GM23338 (cell line): ENCODE measurements around the gene CBX8. TPM values are rescaled to one million over a fixed set of nuclear protein-coding genes. Genes with fewer than 3 reads are reported as not detected.
"Not testable (repeated sequence)": the region's sequence is repeated elsewhere in the genome, so short reads cannot be mapped to it uniquely, and the experiment has no call there.

Experiments
- ATAC-seq: fragments of 200-7000 bp; cut with Tn5 transposase; 3 replicates; pipeline ENCODE4 v1.9.1; 2020
- DNase-seq: peaks from one replicate; pipeline ENCODE4 v3.0.0-alpha.2; 2015; ENCODE audit warnings: low spot score
- H2AFZ ChIP-seq: fragments of 200-600 bp; sonication (generic); 2 replicates; pipeline ENCODE4 v1.8.0; 2016; ENCODE audit warnings: antibody characterized with exemption, mild to moderate bottlenecking, moderate library complexity
- H3F3A ChIP-seq: fragments of 200-600 bp; sonication (generic); replicated peaks from 2 replicates; pipeline ENCODE4 v1.8.0; 2017; ENCODE audit warnings: antibody characterized with exemption, mixed run types, low read depth
- H3K27ac ChIP-seq: fragments of 200-600 bp; sonication (generic); 2 replicates; pipeline ENCODE4 v1.6.1; 2016; ENCODE audit warnings: low read depth
- H3K27me3 ChIP-seq: fragments of 200-600 bp; sonication (generic); 2 replicates; pipeline ENCODE4 v1.8.0; 2016; ENCODE audit warnings: mild to moderate bottlenecking, mixed run types, moderate library complexity; ENCODE audit not compliant: insufficient read depth
- H3K36me3 ChIP-seq: fragments of 200-600 bp; sonication (generic); 2 replicates; pipeline ENCODE4 v1.8.0; 2016; ENCODE audit warnings: mild to moderate bottlenecking; ENCODE audit not compliant: insufficient read depth
- H3K4me1 ChIP-seq: fragments of 200-600 bp; sonication (generic); 2 replicates; pipeline ENCODE4 v1.8.0; 2016; ENCODE audit warnings: mild to moderate bottlenecking, moderate library complexity; ENCODE audit not compliant: insufficient read depth
- H3K4me2 ChIP-seq: fragments of 200-600 bp; sonication (generic); 2 replicates; pipeline ENCODE4 v1.7.1; 2017; ENCODE audit warnings: mixed run types
- H3K4me3 ChIP-seq: fragments of 200-600 bp; sonication (generic); 2 replicates; pipeline ENCODE4 v1.6.1; 2016; ENCODE audit warnings: mixed run types
- H3K79me2 ChIP-seq: fragments of 200-600 bp; sonication (generic); replicated peaks from 2 replicates; pipeline ENCODE4 v1.8.0; 2017; ENCODE audit warnings: mild to moderate bottlenecking; ENCODE audit not compliant: insufficient read depth
- H3K9me2 ChIP-seq: fragments of 200-600 bp; sonication (generic); 2 replicates; pipeline ENCODE4 v1.8.0; 2017; ENCODE audit not compliant: insufficient read depth
- H4K20me1 ChIP-seq: fragments of 200-600 bp; sonication (generic); replicated peaks from 2 replicates; pipeline ENCODE4 v1.8.0; 2017; ENCODE audit warnings: mild to moderate bottlenecking; ENCODE audit not compliant: insufficient read depth
- H3K27ac Mint-ChIP-seq: 2 replicates; pipeline ENCODE4 v1.8.0; 2020; ENCODE audit warnings: inconsistent platforms, mild to moderate bottlenecking, moderate library complexity, mixed read lengths
- H3K27me3 Mint-ChIP-seq: 3 replicates; pipeline ENCODE4 v1.8.0; 2022; ENCODE audit warnings: low read depth, mild to moderate bottlenecking, moderate library complexity, mixed read lengths, inconsistent platforms; ENCODE audit not compliant: insufficient read depth, poor library complexity
- H3K36me3 Mint-ChIP-seq: 3 replicates; pipeline ENCODE4 v1.8.0; 2021; ENCODE audit warnings: low read depth, mild to moderate bottlenecking, inconsistent platforms, moderate library complexity, mixed read lengths
- H3K4me1 Mint-ChIP-seq: 3 replicates; pipeline ENCODE4 v1.8.0; 2020; ENCODE audit warnings: mild to moderate bottlenecking, inconsistent platforms, mixed read lengths
- H3K4me3 Mint-ChIP-seq: 3 replicates; pipeline ENCODE4 v1.8.0; 2021; ENCODE audit warnings: moderate library complexity, mild to moderate bottlenecking, inconsistent platforms, mixed read lengths
- H3K9me3 Mint-ChIP-seq: 3 replicates; pipeline ENCODE4 v1.8.0; 2020; ENCODE audit warnings: moderate library complexity, mild to moderate bottlenecking, inconsistent platforms, mixed read lengths
- CREB1 ChIP-seq: fragments of 250-450 bp; sonication (Bioruptor Pico); IDR thresholded peaks from 2 replicates; pipeline ENCODE4 v1.5.0; 2020; ENCODE audit warnings: low read depth, mild to moderate bottlenecking, moderate library complexity
- EZH2 ChIP-seq: fragments of 200-600 bp; sonication (generic); IDR thresholded peaks from one replicate; pipeline ENCODE4 v1.8.0; 2017; ENCODE audit warnings: antibody characterized with exemption, mild to moderate bottlenecking, low read depth; ENCODE audit not compliant: unreplicated experiment
- EZH2phosphoT487 ChIP-seq: fragments of 200-600 bp; sonication (generic); IDR thresholded peaks from one replicate; pipeline ENCODE4 v1.8.1; 2018; ENCODE audit warnings: antibody characterized with exemption; ENCODE audit not compliant: unreplicated experiment
- POLR2AphosphoS5 ChIP-seq: IDR thresholded peaks from 2 replicates; pipeline ENCODE4 v1.6.1; 2016; ENCODE audit warnings: antibody characterized with exemption, low read depth
- STAT1 ChIP-seq: IDR thresholded peaks from one replicate; pipeline ENCODE4 v1.6.1; 2016; ENCODE audit warnings: antibody characterized with exemption; ENCODE audit not compliant: unreplicated experiment
- ZNF114 ChIP-seq: fragments of 250-450 bp; sonication (Bioruptor Pico); IDR thresholded peaks from 2 replicates; pipeline ENCODE4 v1.5.0; 2020; ENCODE audit warnings: mild to moderate bottlenecking, moderate library complexity
- polyA plus RNA-seq: library from polyadenylated mRNA; unstranded; fragments of >200 nt; fragmentation: Nextera tagmentation; extraction: Ambion mirVana; gene quantifications from 2 replicates; pipeline ENCODE4 v1.2.1, GENCODE V29; 2016
- total RNA-seq: library from RNA; depleted of rRNA; stranded (reverse); fragments of >200 nt; shearing (Covaris generic); gene quantifications from 2 replicates; pipeline ENCODE4 v1.2.3, GENCODE V29; 2014
- TF ChIP-seq, protein P1 (sequence below), 2 experiments: fragments of 200-600 bp in 1 of 2; sonication (generic) in 1 of 2; conservative IDR thresholded peaks; 2 replicates each; pipeline versions ENCODE4 v1.5.1 to v1.6.1; 2016 to 2017; ENCODE audit warnings: antibody characterized with exemption in 2 of 2, low read depth in 2 of 2, mild to moderate bottlenecking in 2 of 2, moderate library complexity in 1 of 2
- TF ChIP-seq, protein P2 (sequence below): IDR thresholded peaks from one replicate; pipeline ENCODE4 v1.6.1; 2018; ENCODE audit warnings: antibody characterized with exemption; ENCODE audit not compliant: unreplicated experiment
- TF ChIP-seq, protein P3 (sequence below): IDR thresholded peaks from 2 replicates; pipeline ENCODE4 v1.6.1; 2016; ENCODE audit warnings: antibody characterized with exemption

The CBX8 gene
- total and polyA plus RNA-seq, 2 experiments from 2014 or later, result 1.0 to 1.3 TPM

DNA sequence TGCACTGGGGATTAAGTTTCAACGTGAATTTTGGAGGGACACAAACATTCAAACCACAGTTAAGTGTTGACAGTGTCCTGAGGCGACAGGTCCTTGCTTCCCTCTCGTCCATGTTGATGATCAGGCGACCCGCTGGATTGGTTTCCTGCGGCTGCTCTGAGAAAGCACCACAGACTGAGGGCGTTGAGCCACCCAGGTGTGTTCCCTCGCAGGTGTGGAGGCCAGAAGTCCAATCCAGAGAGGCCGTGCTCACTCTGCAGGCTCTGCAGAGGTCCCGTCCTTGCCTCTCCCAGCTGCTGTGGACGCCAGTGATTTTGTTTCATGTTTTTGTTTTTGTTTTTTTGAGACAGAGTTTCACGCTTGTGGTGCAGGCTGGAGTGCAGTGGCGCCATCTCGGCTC lies 41.3 kb downstream of the CBX8 start (continued):
- TF ChIP-seq, protein P1, sequence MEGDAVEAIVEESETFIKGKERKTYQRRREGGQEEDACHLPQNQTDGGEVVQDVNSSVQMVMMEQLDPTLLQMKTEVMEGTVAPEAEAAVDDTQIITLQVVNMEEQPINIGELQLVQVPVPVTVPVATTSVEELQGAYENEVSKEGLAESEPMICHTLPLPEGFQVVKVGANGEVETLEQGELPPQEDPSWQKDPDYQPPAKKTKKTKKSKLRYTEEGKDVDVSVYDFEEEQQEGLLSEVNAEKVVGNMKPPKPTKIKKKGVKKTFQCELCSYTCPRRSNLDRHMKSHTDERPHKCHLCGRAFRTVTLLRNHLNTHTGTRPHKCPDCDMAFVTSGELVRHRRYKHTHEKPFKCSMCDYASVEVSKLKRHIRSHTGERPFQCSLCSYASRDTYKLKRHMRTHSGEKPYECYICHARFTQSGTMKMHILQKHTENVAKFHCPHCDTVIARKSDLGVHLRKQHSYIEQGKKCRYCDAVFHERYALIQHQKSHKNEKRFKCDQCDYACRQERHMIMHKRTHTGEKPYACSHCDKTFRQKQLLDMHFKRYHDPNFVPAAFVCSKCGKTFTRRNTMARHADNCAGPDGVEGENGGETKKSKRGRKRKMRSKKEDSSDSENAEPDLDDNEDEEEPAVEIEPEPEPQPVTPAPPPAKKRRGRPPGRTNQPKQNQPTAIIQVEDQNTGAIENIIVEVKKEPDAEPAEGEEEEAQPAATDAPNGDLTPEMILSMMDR (conservative IDR thresholded peaks at IDR 0.05; ENCODE audit: low read depth in 2 of 2), result no peak
- TF ChIP-seq STAT1 (no peak), EZH2 (no peak), CREB1 (no peak)
- TF ChIP-seq, protein P2, sequence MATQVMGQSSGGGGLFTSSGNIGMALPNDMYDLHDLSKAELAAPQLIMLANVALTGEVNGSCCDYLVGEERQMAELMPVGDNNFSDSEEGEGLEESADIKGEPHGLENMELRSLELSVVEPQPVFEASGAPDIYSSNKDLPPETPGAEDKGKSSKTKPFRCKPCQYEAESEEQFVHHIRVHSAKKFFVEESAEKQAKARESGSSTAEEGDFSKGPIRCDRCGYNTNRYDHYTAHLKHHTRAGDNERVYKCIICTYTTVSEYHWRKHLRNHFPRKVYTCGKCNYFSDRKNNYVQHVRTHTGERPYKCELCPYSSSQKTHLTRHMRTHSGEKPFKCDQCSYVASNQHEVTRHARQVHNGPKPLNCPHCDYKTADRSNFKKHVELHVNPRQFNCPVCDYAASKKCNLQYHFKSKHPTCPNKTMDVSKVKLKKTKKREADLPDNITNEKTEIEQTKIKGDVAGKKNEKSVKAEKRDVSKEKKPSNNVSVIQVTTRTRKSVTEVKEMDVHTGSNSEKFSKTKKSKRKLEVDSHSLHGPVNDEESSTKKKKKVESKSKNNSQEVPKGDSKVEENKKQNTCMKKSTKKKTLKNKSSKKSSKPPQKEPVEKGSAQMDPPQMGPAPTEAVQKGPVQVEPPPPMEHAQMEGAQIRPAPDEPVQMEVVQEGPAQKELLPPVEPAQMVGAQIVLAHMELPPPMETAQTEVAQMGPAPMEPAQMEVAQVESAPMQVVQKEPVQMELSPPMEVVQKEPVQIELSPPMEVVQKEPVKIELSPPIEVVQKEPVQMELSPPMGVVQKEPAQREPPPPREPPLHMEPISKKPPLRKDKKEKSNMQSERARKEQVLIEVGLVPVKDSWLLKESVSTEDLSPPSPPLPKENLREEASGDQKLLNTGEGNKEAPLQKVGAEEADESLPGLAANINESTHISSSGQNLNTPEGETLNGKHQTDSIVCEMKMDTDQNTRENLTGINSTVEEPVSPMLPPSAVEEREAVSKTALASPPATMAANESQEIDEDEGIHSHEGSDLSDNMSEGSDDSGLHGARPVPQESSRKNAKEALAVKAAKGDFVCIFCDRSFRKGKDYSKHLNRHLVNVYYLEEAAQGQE, result no peak
- TF ChIP-seq, protein P3, sequence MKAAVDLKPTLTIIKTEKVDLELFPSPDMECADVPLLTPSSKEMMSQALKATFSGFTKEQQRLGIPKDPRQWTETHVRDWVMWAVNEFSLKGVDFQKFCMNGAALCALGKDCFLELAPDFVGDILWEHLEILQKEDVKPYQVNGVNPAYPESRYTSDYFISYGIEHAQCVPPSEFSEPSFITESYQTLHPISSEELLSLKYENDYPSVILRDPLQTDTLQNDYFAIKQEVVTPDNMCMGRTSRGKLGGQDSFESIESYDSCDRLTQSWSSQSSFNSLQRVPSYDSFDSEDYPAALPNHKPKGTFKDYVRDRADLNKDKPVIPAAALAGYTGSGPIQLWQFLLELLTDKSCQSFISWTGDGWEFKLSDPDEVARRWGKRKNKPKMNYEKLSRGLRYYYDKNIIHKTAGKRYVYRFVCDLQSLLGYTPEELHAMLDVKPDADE, result no peak

DNA sequence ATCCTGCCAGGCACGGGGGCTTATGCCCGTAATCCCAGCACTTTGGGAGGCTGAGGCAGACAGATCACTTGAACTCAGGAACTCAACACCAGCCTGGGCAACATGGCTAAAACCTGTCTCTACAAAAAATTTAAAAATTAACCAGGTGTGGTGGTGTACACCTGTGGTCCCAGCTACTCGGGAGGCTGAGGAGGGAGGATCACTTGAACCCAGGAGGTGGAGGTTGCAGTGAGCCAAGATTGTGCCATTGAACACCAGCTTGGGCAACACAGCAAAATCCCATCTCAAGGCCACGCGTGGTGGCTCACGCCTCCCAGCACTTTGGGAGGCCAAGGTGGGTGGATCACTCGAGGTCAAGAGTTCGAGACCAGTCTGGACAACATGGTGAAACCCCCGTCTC lies 42.0 kb downstream of the CBX8 start:
- ATAC-seq, H3F3A ChIP-seq: not testable (repeated sequence)

DNA sequence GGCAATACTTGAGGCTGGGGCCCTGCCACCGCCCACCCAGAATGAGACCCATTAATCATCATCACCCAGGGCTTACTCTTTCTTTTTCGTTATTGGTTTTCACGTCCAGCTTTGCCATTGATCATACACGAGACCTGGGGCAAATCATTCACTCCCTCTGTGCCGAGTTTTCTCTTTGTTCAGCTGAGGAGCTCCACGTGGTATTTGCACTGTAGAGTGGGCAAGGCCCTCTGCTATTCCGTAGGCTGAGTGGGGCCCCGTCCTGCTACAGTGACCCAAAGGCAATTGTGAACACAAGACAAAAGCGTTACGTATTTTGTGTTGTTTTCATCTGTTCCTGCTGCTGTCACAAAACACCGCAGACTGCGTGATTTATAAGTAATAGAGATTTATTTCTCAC lies 42.5 kb downstream of the CBX8 start:
- H3K4me2 ChIP-seq, result no peak overlapping the region
- DNase-seq (no peak), ATAC-seq (no peak)
- TF ChIP-seq ZNF114 (CRISPR knock-in tag) (no peak), POLR2AphosphoS5 (no peak), EZH2 (no peak), CREB1 (no peak), EZH2phosphoT487 (no peak)
- TF ChIP-seq, protein P3, result no peak
- TF ChIP-seq, protein P2, result no peak

More for the DNA sequence above, 42.0 kb downstream of the CBX8 start:
- not testable (repeated sequence) for H3K79me2 ChIP-seq, H3K4me3 ChIP-seq, H3K4me3 Mint-ChIP-seq, H3K27ac Mint-ChIP-seq, H3K9me2 ChIP-seq, DNase-seq, H2AFZ ChIP-seq, H3K4me1 Mint-ChIP-seq, H3K4me2 ChIP-seq, H3K27ac ChIP-seq, H3K36me3 Mint-ChIP-seq, H3K9me3 Mint-ChIP-seq, H4K20me1 ChIP-seq, H3K4me1 ChIP-seq, H3K36me3 ChIP-seq
- H3K27me3 Mint-ChIP-seq, result peaks cover 15% of the 10 kb centered on the region
- H3K27me3 ChIP-seq, result peaks cover 14% of the 10 kb centered on the region

More for the DNA sequence above, 42.5 kb downstream of the CBX8 start:
- no peaks in the 10 kb centered on the region for H3K9me3 Mint-ChIP-seq
- H3K4me1 Mint-ChIP-seq, result no peaks in the 10 kb centered on the region
- Histone ChIP-seq H3K27me3 (peaks cover 19% of the 10 kb centered on the region), H3K36me3 (no peaks in the 10 kb centered on the region), H3F3A (no peaks in the 10 kb centered on the region), H3K27ac (no peak overlapping the region), H4K20me1 (no peaks in the 10 kb centered on the region), H2AFZ (no peak overlapping the region), H3K4me1 (no peaks in the 10 kb centered on the region), H3K9me2 (no peaks in the 10 kb centered on the region), H3K79me2 (no peaks in the 10 kb centered on the region), H3K4me3 (no peak overlapping the region)
- H3K27me3 Mint-ChIP-seq, result peaks cover 19% of the 10 kb centered on the region
- H3K36me3 Mint-ChIP-seq, result no peaks in the 10 kb centered on the region
- no peak overlapping the region for H3K4me3 Mint-ChIP-seq
- no peak overlapping the region for H3K27ac Mint-ChIP-seq
